Right ventricle myocardium inferior (tissue), 1 donor: Measurements from ENCODE around the gene SEPHS2. TPM values are rescaled to one million over a fixed set of nuclear protein-coding genes. Genes with fewer than 3 reads are reported as not detected.

Experiments used
- total RNA-seq: library from RNA; stranded (reverse); fragmentation: NEBNext Ultra II Directional; extraction: Animal tissue kit (Norgen Biotek cat#: 25700); gene quantifications from one replicate; pipeline ENCODE4 v1.2.1, GENCODE V29; 2021
- donor health status: DM: no; HTN: yes; CAD: no; lungs with severe emphysema.

Gene SEPHS2
- total RNA-seq, 1 donor from 2014 or later, result 29.3 TPM

Other genes starting within 250 kb of the SEPHS2 start
- gene SULT1A3, start 246.6 kb downstream of the SEPHS2 start, total RNA-seq, result 10.3 TPM
- 4.5 TPM for gene NPIPB13, start 197.4 kb downstream of the SEPHS2 start, total RNA-seq
- 35.0 TPM for gene CD2BP2, start 90.6 kb downstream of the SEPHS2 start, total RNA-seq
- 26.0 TPM for gene TBC1D10B, start 75.4 kb downstream of the SEPHS2 start, total RNA-seq
- gene MYL11, start 71.1 kb downstream of the SEPHS2 start, total RNA-seq, result not detected
- 1.4 TPM for gene SEPTIN1, start 63.3 kb downstream of the SEPHS2 start, total RNA-seq
- gene ZNF48, start 50.5 kb downstream of the SEPHS2 start, total RNA-seq, result 5.3 TPM
- gene ZNF771, start 38.3 kb downstream of the SEPHS2 start, total RNA-seq, result 5.1 TPM
- 35.2 TPM for gene DCTPP1, start 15.8 kb downstream of the SEPHS2 start, total RNA-seq
- 4.2 TPM for gene ITGAL, start 26.9 kb upstream of the SEPHS2 start, total RNA-seq
- gene ZNF768, start 80.7 kb upstream of the SEPHS2 start, total RNA-seq, result 73.8 TPM
- gene ZNF747, start 89.0 kb upstream of the SEPHS2 start, total RNA-seq, result 5.7 TPM
- 10.0 TPM for gene ZNF764, start 112.5 kb upstream of the SEPHS2 start, total RNA-seq
- gene ZNF688, start 125.8 kb upstream of the SEPHS2 start, total RNA-seq, result 12.2 TPM
- 7.6 TPM for gene ZNF785, start 139.8 kb upstream of the SEPHS2 start, total RNA-seq
- gene ZNF689, start 164.5 kb upstream of the SEPHS2 start, total RNA-seq, result 4.2 TPM
- 18.2 TPM for gene PRR14, start 205.1 kb upstream of the SEPHS2 start, total RNA-seq
- gene FBRS, start 212.6 kb upstream of the SEPHS2 start, total RNA-seq, result 31.0 TPM